B cell (primary cell): Measurements from ENCODE around the gene COL13A1. TPM values are rescaled to one million over a fixed set of nuclear protein-coding genes. Genes with fewer than 3 reads are reported as not detected.

Source experiments
- ATAC-seq: fragments of 200-7000 bp; cut with Tn5 transposase; one replicate; pipeline ENCODE4 v1.10.0; 2021; ENCODE audit warnings: low read depth, mild to moderate bottlenecking, moderate number of reproducible peaks, moderate library complexity
- CTCF ChIA-PET: fragments of 350-600 bp; sonication (Branson Sonifier 250); formaldehyde crosslinking; loops from one replicate; lab custom pipeline; 2021; ENCODE audit warnings: antibody characterized with exemption, inconsistent platforms; lab: Charles Lee
- POLR2A ChIA-PET: fragments of 350-600 bp; sonication (Branson Sonifier 250); formaldehyde crosslinking; loops from one replicate; lab custom pipeline; 2021; ENCODE audit warnings: antibody characterized with exemption; lab: Charles Lee
- DNase-seq: peaks from one replicate; pipeline ENCODE4 v3.0.0; 2013
- H2AFZ ChIP-seq: 2 replicates; pipeline ENCODE4 v1.6.1; 2012; ENCODE audit warnings: mild to moderate bottlenecking, low read depth, low read length; ENCODE audit not compliant: insufficient read depth, poor library complexity, severe bottlenecking
- H3K27ac ChIP-seq, 2 donors: 1 replicate in 1 of 2; 2 replicates in 1 of 2; pipeline ENCODE4 v1.5.1; 2012 to 2013; ENCODE audit warnings: low read length in 2 of 2, mild to moderate bottlenecking in 2 of 2, moderate library complexity in 1 of 2
- H3K27me3 ChIP-seq, 4 experiments: fragments of 200-600 bp in 1 of 4; sonication (generic) in 1 of 4; replicated peaks in 1 of 4; 1 replicate in 2 of 4; 2 replicates in 2 of 4; pipeline versions ENCODE4 v1.6.1 to v1.7.0; 2013 to 2016; ENCODE audit warnings: low read length in 3 of 4, mild to moderate bottlenecking in 2 of 4, mixed read lengths in 1 of 4, moderate library complexity in 1 of 4; ENCODE audit not compliant: insufficient read depth in 4 of 4, control insufficient read depth in 3 of 4; ENCODE audit errors: control extremely low read depth in 1 of 4
- H3K36me3 ChIP-seq, 2 experiments: replicated peaks in 1 of 2; 1 replicate in 1 of 2; 2 replicates in 1 of 2; pipeline versions ENCODE4 v1.6.1 to v1.7.1; 2013; ENCODE audit warnings: low read length in 1 of 2; ENCODE audit not compliant: insufficient read depth in 2 of 2, control insufficient read depth in 1 of 2; ENCODE audit errors: control extremely low read depth in 1 of 2, extremely low read depth in 1 of 2
- H3K4me1 ChIP-seq, 2 donors: fragments of 200-600 bp in 1 of 2; sonication (generic) in 1 of 2; 1 replicate in 1 of 2; 2 replicates in 1 of 2; pipeline versions ENCODE4 v1.5.1 to v1.6.1; 2013 to 2017; ENCODE audit warnings: low read length in 2 of 2; ENCODE audit not compliant: control insufficient read depth in 2 of 2, insufficient read depth in 2 of 2
- H3K4me2 ChIP-seq: replicated peaks from 2 replicates; pipeline ENCODE3; 2012; ENCODE audit warnings: mild to moderate bottlenecking, low read depth, low read length; ENCODE audit not compliant: poor library complexity, severe bottlenecking
- H3K4me3 ChIP-seq, 5 experiments: fragments of 200-600 bp in 1 of 5; sonication (generic) in 1 of 5; 1 replicate in 3 of 5; 2 replicates in 2 of 5; pipeline versions ENCODE4 v1.5.1 to v1.7.0; 2011 to 2016; ENCODE audit warnings: low read length in 4 of 5, mild to moderate bottlenecking in 4 of 5, low read depth in 2 of 5, control low read depth in 1 of 5, moderate library complexity in 1 of 5; ENCODE audit not compliant: insufficient read depth in 1 of 5; ENCODE audit errors: control extremely low read depth in 1 of 5, extremely low read depth in 1 of 5
- H3K79me2 ChIP-seq: fragments of 200-600 bp; sonication (generic); one replicate; pipeline ENCODE4 v1.6.0; 2016; ENCODE audit warnings: low read length; ENCODE audit not compliant: control insufficient read depth, insufficient read depth
- H3K9ac ChIP-seq: fragments of 200-600 bp; sonication (generic); 2 replicates; pipeline ENCODE4 v1.6.1; 2017; ENCODE audit warnings: mild to moderate bottlenecking, low read length, moderate library complexity
- H3K9me3 ChIP-seq, 3 donors: one replicate each; pipeline versions ENCODE4 v1.6.1 to v1.7.1; 2013; ENCODE audit warnings: low read length in 2 of 3; ENCODE audit not compliant: control insufficient read depth in 2 of 3, insufficient read depth in 1 of 3; ENCODE audit errors: control extremely low read depth in 1 of 3
- H4K20me1 ChIP-seq: 2 replicates; pipeline ENCODE4 v1.6.0; 2012; ENCODE audit warnings: mild to moderate bottlenecking, low read length; ENCODE audit not compliant: insufficient read depth, control insufficient read depth, poor library complexity, severe bottlenecking
- H3K27ac Mint-ChIP-seq: one replicate; pipeline ENCODE4 v1.8.0; 2021; ENCODE audit warnings: mixed read lengths
- H3K27me3 Mint-ChIP-seq: one replicate; pipeline ENCODE4 v1.8.0; 2021; ENCODE audit warnings: mixed read lengths
- H3K4me1 Mint-ChIP-seq: one replicate; pipeline ENCODE4 v1.8.0; 2021; ENCODE audit warnings: mixed read lengths
- H3K4me3 Mint-ChIP-seq: one replicate; pipeline ENCODE4 v1.8.0; 2021; ENCODE audit warnings: mixed read lengths
- H3K9me3 Mint-ChIP-seq: one replicate; pipeline ENCODE4 v1.8.0; 2022; ENCODE audit warnings: mixed read lengths; ENCODE audit not compliant: insufficient read depth
- EZH2 ChIP-seq: IDR thresholded peaks from 2 replicates; pipeline ENCODE4 v1.6.1; 2012; ENCODE audit warnings: borderline replicate concordance, low read depth, mild to moderate bottlenecking, moderate library complexity, low read length; ENCODE audit not compliant: insufficient read depth, poor library complexity, severe bottlenecking
- WGBS: methylation state at CpG from one replicate; pipeline ENCODE4 v1.1.5; 2013; ENCODE audit warnings: missing lambda C conversion rate; ENCODE audit not compliant: insufficient coverage; 5-methylcytosine and 5-hydroxymethylcytosine counted together
- intact Hi-C: fragments of 100-400 bp; cut with micrococcal nuclease; formaldehyde crosslinking; loops from one replicate; pipeline ENCODE4 v1.10.0; 2022
- polyA plus RNA-seq: library from polyadenylated mRNA; depleted of rRNA; stranded (reverse); fragments of >200 nt; gene quantifications from 2 replicates; pipeline ENCODE4 v1.2.3, GENCODE V29; 2012
- total RNA-seq, 2 donors: library from RNA; stranded (reverse); fragments of 120-200 nt in 1 of 2; gene quantifications; 1 replicate in 1 of 2; 2 replicates in 1 of 2; pipeline versions ENCODE4 v1.2.3 to v1.2.4, GENCODE V29; 2013 to 2022
- TF ChIP-seq, protein P1 (sequence below): fragments of 200-600 bp; IDR thresholded peaks from one replicate; pipeline ENCODE4 v1.8.0; 2022; ENCODE audit warnings: antibody characterized with exemption, mild to moderate bottlenecking

COL13A1 gene
- total and polyA plus RNA-seq, 2 donors (not counting 1 experiment from before 2014, with no cell fraction given), result not detected

DNA sequence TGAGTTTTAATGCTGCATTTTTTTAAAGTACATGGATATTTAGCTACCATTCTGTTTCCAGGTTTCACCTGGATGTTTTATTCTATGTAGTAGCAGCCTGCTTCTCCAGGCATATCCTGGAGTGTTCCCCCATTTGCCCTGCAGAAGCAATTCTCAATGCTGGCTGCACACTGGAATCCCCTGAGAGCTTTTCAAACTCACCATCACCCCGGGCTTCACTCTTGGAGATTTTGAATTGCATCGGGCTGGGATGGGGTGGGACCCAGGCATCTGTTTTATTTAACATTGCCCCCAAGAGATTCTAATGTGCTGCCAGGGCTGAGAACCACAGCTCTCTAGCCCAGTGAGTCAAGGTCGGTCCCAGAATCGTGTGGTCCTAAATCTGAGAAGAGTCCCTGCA, 137.8 kb downstream of the COL13A1 start:
- H3K4me3 Mint-ChIP-seq, result no peak overlapping the region
- no peaks in the 10 kb centered on the region for H3K27me3 ChIP-seq
- no peaks in the 10 kb centered on the region for H3K4me1 ChIP-seq
- ChIA-PET POLR2A (no interaction called here), CTCF (no interaction called here)
- peaks cover 0 to 24% (median 1%) of the 10 kb centered on the region in 3 donors for H3K9me3 ChIP-seq
- WGBS, result 84% methylated on average over 4 of the region's 4 CpGs
- H3K27ac ChIP-seq, result no peak overlapping the region
- no peak overlapping the region for H2AFZ ChIP-seq
- ATAC-seq (no peak), DNase-seq (no peak)
- intact Hi-C loops, result no loop called here
- H4K20me1 ChIP-seq, result no peaks in the 10 kb centered on the region
- H3K9me3 Mint-ChIP-seq, result no peaks in the 10 kb centered on the region
- no peak overlapping the region for H3K4me2 ChIP-seq
- H3K4me3 ChIP-seq, result no peak overlapping the region
- H3K79me2 ChIP-seq, result no peaks in the 10 kb centered on the region
- TF ChIP-seq, protein P1, sequence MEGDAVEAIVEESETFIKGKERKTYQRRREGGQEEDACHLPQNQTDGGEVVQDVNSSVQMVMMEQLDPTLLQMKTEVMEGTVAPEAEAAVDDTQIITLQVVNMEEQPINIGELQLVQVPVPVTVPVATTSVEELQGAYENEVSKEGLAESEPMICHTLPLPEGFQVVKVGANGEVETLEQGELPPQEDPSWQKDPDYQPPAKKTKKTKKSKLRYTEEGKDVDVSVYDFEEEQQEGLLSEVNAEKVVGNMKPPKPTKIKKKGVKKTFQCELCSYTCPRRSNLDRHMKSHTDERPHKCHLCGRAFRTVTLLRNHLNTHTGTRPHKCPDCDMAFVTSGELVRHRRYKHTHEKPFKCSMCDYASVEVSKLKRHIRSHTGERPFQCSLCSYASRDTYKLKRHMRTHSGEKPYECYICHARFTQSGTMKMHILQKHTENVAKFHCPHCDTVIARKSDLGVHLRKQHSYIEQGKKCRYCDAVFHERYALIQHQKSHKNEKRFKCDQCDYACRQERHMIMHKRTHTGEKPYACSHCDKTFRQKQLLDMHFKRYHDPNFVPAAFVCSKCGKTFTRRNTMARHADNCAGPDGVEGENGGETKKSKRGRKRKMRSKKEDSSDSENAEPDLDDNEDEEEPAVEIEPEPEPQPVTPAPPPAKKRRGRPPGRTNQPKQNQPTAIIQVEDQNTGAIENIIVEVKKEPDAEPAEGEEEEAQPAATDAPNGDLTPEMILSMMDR, result no peak
- no peak for TF ChIP-seq EZH2
- H3K27ac Mint-ChIP-seq, result no peak overlapping the region
- H3K27me3 Mint-ChIP-seq, result no peaks in the 10 kb centered on the region
- H3K4me1 Mint-ChIP-seq, result no peaks in the 10 kb centered on the region
- no peak overlapping the region for H3K9ac ChIP-seq
- no peaks in the 10 kb centered on the region for H3K36me3 ChIP-seq

DNA sequence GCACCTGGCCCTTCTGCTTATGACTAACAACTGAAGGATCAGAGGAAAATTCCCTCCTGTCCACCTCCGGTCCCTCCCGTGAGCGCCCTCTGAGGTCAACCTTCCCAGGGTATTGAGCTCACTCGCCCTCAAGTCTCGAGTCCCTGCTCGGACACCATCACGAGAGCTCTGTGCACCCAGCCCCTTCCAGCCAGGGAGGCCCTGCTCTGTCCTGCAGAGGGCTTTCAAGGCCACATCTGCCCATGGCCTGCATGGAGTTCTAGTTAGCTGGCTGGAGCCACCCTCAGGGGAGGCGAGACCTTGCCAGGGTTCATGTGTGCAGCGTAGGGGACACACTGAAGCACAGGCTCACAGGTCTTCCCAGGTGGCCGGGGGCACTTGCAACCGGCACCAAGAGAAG, 140.0 kb downstream of the COL13A1 start:
- no peak for DNase-seq
- no peak overlapping the region for H3K4me3 Mint-ChIP-seq
- no peaks in the 10 kb centered on the region for H3K27me3 Mint-ChIP-seq
- H3K4me1 Mint-ChIP-seq, result no peaks in the 10 kb centered on the region
- intact Hi-C loops, result no loop called here
- TF ChIP-seq EZH2, result no peak
- TF ChIP-seq, protein P1, result no peak
- Histone ChIP-seq H3K27me3 (no peaks in the 10 kb centered on the region), H3K9me3 (peaks cover 0 to 24% (median 1%) of the 10 kb centered on the region in 3 donors), H3K36me3 (no peaks in the 10 kb centered on the region), H3K4me3 (no peak overlapping the region), H3K4me1 (no peaks in the 10 kb centered on the region), H2AFZ (no peak overlapping the region), H4K20me1 (no peaks in the 10 kb centered on the region), H3K79me2 (no peaks in the 10 kb centered on the region), H3K4me2 (no peak overlapping the region), H3K9ac (no peak overlapping the region), H3K27ac (no peak overlapping the region)
- ATAC-seq, result no peak
- H3K27ac Mint-ChIP-seq, result no peak overlapping the region
- no peaks in the 10 kb centered on the region for H3K9me3 Mint-ChIP-seq
- ChIA-PET CTCF (no interaction called here), POLR2A (no interaction called here)
- 93% methylated on average over 9 of the region's 11 CpGs for WGBS
